Measurements from ENCODE around the gene RCL1. TPM values are rescaled to one million over a fixed set of nuclear protein-coding genes. Genes with fewer than 3 reads are reported as not detected.
"Not testable (repeated sequence)": the region's sequence is repeated elsewhere in the genome, so short reads cannot be mapped to it uniquely, and the experiment has no call there.

The RCL1 gene, protein sequence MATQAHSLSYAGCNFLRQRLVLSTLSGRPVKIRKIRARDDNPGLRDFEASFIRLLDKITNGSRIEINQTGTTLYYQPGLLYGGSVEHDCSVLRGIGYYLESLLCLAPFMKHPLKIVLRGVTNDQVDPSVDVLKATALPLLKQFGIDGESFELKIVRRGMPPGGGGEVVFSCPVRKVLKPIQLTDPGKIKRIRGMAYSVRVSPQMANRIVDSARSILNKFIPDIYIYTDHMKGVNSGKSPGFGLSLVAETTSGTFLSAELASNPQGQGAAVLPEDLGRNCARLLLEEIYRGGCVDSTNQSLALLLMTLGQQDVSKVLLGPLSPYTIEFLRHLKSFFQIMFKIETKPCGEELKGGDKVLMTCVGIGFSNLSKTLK
- total RNA-seq (2014; rRNA removed; shearing (Covaris generic)), result 21.2 and 27.4 TPM in 2 replicates

DNA sequence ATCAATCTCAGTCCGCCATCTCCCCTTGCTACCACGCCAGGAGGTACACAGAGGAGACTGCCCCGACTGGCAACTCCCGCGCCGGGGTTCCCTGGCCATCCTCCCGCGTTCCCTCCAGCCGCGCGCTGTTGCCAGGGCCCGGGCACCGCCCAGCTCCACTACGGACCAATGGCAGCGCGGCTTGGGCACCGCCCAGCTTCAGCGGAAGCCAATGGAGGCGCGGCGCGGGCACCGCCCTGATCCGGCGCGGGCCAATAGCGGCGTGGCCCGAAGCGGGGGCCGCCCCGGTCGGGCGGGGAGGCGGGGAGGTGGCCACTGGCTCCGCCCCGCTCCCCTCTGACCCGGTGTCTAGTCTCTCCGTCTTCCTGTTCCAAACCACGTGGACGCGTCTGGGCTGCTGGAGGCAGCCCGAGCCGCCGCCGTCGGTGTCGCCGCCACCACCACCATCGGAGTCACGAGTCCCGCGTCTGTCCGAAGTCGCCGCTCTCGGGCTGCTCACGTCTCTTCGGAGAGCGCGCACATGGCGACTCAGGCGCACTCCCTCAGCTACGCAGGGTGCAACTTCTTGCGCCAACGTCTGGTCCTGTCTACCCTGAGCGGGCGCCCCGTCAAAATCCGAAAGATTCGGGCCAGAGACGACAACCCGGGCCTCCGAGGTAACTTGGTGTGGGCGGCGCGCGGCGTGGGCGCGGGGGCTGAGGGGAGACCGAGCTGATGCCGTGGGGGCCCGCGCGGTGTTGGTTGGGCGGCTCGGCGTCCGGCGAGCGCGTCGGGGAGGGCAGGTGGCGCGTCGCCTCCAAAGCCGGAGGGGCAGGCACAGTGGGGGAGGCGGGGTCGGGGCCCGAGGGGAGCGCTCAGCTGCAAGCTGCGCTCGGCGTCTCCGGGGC lies at the start of gene RCL1:
RCL1 (plus strand) TSS at position 373 of the 887 bp plus-strand sequence; CDS start at position 521, 148 bp downstream.
- in situ Hi-C loops (cut with HindIII; ENCODE audit: low sequenced_read_pairs), result no loop called here
- peak; percentile 96 for DNase-seq (ENCODE audit: low spot score)

DNA sequence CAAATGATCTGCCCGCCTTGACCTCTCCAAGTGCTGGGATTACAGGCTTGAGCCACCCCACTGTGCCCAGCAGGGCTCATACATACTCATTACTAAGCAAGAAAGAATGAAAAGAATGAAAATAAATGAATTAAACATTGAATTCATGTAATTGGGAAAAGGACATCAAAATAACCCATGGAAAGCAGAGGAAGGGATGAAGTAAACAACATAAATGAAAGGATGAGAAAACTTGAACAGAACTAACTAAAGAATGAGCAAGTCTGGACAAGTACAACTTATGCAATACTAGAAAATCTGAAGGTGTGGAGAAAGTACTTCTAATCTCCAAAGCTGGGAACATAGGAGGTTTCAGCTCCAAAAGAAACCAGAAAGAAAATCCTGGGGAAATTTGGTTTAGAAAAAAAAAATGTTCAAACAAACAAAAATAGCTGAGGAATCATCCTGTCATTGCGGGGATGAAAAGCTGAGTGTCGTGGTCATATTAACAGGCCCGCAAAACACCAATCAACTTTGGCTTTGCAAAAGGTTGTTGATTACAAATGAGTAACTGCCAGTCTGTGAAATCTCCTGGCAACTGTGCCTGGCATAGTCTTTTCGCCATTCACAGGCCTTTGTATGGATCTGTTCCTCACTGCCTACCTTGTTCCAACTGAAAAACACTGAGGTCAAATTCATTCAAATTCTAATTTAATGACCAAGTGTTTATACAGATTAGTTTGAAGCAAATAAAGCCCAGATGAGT lies 49.4 kb upstream of the RCL1 start:
- DNase-seq (ENCODE audit: low spot score), result no peak
- in situ Hi-C loops (cut with HindIII; ENCODE audit: low sequenced_read_pairs), result no loop called here

DNA sequence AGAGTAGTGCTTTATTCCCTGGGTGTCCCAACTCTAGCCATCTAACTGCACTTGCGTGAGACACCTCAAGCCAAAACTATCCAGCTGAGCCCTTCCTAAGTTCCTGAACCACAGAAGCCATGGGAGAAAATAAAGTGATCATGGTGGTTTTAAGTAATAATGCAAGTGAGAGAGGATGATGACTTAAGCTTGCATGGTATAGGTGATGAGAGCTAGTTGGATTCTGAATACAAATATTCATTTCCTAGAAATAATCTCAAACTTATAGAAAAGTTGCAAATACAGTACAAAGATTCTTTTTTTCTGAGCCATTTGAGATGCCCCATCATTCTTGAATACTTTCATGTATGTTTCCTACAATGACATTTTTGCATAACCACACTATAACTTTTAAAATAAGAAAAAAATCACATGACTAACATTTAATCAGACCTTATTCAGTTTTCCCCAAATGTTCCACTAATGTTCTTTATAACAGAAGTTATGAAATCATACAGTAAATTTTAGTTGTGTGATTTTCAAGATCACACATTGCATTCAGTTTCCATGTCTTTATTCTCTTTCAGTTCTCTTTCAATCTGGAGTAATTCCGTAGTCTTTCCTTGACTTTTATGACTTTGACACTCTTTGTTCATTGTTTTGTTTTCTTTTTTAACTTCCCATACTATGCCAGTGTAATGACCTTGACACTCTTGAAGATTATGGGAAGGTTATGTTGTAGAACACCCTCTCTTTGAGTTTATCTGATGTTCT lies 46.3 kb upstream of the RCL1 start:
- no peak for DNase-seq (ENCODE audit: low spot score)
- in situ Hi-C loops (cut with HindIII; ENCODE audit: low sequenced_read_pairs), result no loop called here

DNA sequence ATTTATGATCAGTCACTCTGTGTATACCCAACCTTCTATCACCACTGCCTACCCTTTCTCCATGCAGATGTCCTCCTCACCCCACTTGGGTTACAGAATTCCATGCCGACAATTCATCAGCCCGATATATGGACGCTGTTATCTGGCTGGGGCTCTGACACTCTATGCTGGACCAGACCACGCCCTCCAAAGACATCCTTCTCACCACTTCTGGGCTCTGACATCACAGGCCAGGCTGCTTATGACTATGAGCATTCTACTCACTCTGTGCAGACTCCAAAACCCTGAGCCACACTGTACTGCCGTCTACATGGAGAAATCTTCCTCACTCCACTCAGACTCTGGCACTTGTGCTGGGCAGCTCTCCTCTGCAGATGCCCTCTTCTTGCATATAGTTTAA lies 44.1 kb upstream of the RCL1 start:
- DNase-seq (ENCODE audit: low spot score), result no peak
- in situ Hi-C loops (cut with HindIII; ENCODE audit: low sequenced_read_pairs), result no loop called here

DNA sequence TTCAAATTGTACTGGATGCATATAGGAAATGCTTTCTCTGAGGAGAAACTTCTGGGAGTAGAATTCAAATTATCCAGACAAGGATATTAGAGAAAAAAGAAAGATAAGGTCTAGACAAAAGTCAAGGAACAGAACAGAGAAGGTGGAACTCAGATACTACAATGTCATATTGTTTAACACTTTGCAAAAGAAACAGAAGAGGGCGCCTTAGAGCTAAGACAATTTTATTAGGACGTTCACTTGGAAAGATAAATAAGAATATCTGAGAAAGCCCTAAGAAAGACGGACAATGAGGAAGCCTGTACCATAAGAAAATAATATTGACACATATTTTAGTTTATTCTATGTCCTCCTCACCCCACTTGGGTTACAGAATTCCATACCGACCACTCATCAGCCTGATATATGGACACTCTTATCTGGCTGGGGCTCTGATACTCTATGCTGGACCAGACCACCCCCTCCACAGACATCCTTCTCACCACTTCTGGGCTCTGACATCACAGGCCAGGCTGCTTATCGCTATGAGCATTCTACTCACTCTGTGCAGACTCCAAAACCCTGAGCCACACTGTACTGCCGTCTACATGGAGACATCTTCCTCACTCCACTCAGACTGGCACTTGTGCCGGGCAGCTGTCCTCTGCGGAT lies 42.6 kb upstream of the RCL1 start:
- peak; percentile 65 for DNase-seq (ENCODE audit: low spot score)
- in situ Hi-C loops (cut with HindIII; ENCODE audit: low sequenced_read_pairs), result no loop called here

DNA sequence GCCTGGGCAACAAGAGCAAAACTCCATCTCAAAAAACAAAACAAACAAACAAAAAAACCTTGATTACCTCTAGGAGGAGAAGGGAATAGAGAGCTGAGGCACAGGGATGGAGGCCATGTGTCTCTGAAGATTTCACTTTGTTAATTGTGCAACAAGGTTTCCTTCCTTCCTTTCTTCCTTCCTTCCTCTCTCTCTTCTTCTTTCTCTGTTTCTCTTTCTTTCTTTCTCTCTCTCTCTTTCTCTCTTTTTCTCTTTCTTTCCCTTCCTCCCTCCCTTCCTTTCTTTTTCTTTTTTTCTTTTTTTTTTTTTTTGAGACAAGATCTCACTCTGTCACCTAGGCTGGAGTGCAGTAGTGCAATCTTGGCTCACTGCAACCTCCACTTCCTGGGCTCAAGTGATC lies 38.2 kb upstream of the RCL1 start:
- in situ Hi-C loops (cut with HindIII; ENCODE audit: low sequenced_read_pairs); DNase-seq (ENCODE audit: low spot score): not testable (repeated sequence)

DNA sequence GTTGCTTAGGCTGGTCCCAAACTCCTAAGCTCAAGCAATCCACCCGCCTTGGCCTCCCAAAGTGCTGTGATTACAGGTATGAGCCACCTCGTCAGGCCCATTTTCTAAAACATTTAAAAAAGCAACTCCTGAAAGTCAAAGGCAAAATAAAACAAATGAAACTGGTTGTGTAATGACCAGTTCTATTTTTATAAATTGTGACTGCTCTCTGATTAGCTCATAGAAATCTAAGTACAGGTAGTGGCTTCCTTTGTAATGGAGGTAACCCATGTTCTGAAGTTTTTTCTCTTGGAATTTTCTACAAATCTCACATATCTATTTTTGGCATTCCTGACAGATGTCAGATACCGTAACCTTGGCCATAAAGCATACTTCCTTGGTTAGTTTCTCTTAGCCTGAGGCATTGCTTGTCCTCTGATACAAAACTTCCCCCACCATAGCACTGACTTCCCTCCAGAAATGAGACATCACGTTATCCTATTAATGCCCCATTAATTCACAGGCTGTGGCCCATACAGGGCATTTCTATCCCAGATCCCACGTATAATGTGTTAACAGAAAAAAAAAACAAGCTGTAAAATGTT lies 37.6 kb upstream of the RCL1 start:
- in situ Hi-C loops (cut with HindIII; ENCODE audit: low sequenced_read_pairs), result no loop called here
- DNase-seq (ENCODE audit: low spot score), result no peak

DNA sequence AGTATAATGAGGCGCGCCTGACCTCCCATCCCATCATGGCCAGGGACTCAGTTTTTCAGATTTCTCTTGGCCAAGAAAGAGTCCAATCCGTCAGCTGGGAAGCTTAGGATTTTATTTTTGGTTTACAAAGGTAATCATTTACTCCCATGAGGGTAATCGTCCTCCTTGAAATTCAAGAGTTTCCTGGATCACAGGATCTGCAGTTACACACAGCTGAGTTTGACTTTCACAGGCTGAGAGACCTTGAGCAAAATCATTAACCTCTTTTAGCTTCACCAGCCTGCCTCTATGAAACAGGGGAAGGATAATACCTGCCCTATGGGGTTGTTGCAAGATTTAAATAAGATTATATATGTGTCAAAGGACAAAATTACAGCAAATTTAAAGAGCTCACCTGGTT lies 36.3 kb upstream of the RCL1 start:
- in situ Hi-C loops (cut with HindIII; ENCODE audit: low sequenced_read_pairs), result no loop called here
- DNase-seq (ENCODE audit: low spot score), result no peak

DNA sequence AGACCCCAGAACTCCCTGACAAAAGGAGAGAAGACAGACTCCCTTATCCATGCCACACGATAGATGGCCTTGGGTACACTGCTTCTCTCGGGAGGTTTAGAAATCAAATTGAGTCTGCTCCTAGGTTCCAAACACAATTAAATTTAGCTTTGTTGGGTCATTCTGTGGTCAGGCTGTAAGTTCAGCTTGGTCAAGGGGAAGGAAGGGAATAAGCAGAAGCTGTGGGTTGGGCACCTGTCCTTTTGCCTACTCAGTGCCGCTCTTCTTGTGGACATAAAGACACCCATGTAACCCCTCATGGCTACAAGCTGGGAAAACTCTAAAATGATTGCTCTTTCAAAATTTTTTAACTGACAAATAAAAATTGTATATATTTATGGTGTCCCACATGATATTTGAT lies 32.6 kb upstream of the RCL1 start:
- in situ Hi-C loops (cut with HindIII; ENCODE audit: low sequenced_read_pairs), result no loop called here
- no peak for DNase-seq (ENCODE audit: low spot score)

DNA sequence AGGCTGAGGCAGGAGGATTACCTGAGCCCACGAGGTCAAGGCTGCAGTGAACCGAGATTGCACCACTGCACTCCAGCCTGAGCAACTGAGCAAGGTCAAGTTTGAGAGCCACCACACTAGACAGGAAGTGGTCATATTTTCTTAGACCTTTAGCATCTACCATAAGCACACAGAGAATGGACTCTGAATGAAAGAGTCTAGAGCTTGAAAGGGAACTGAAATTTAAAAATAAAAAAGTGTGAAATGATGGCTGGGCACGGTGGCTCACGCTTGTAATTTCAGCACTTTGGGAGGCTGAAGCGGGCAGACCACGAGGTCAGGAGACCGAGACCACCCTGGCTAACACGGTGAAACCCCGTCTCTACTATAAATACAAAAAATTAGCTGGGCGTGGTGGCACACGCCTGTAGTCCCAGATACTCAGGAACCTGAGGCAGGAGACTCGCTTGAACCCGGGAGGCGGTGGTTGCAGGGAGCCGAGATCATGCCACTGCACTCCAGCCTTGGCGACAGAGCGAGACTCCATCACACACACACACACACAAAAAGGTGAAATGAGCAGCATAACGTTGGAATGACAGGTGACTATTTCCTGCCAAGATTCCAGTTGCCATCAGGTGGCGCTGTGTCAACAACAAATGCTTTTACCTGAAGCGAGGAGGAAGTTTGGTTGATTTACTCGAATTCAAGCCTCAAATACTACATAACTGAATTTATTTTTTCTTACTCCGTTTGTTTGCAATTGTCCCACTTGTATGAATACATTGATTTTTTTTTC lies 30.4 kb upstream of the RCL1 start:
- DNase-seq (ENCODE audit: low spot score), result peak; percentile 91
- in situ Hi-C loops (cut with HindIII; ENCODE audit: low sequenced_read_pairs), result no loop called here

DNA sequence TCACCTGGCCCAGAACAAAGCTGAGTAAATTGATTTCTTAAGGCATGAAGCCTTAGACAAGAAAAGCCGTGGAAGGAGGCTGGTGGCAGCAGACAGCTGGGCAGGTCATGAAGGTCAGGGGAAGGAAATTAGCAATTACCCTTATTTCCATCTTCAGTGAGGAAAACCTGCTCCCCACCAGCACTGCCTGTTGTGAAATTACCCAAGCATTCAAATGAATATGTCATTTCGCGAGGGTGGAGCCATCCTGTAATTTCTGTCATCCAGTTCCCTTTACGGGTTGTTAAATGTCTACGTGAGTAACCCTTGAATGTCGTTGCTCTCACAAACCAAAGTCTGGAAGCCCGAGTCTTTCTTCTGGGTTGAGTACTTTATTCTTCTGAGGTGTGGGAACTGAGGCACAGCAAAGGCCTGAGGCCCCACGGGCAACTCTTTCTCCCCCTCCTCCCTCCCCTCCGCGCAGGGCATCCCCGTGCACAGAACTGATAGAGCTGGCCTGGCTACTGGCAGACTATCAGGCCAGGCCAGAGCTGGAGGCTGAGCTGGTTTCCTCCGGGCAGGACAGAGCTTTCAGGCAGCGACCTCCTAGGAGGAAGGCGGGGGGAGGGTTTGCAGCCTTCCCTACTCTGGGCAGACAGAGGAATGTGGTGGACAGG lies 29.7 kb upstream of the RCL1 start:
- peak; percentile 50 for DNase-seq (ENCODE audit: low spot score)
- in situ Hi-C loops (cut with HindIII; ENCODE audit: low sequenced_read_pairs), result no loop called here

DNA sequence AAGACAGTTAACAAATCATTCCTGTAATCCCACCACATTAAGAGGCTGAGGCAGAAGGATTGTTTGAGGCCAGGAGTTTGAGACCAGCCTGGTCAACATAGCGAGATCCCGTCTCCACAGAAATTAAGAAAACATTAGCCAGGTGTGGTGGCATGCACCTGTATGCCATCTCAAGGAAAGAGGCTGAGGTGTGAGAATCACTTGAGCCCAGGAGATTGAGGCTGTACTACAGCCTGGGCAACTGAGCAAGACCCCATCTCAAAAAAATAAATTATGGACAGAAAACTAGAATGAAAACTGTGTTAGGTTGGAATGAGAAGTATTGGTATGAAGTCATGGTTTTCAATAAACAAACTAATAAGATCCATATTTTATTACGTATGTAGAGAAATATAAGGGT lies 28.7 kb upstream of the RCL1 start:
- no peak for DNase-seq (ENCODE audit: low spot score)
- in situ Hi-C loops (cut with HindIII; ENCODE audit: low sequenced_read_pairs), result no loop called here

DNA sequence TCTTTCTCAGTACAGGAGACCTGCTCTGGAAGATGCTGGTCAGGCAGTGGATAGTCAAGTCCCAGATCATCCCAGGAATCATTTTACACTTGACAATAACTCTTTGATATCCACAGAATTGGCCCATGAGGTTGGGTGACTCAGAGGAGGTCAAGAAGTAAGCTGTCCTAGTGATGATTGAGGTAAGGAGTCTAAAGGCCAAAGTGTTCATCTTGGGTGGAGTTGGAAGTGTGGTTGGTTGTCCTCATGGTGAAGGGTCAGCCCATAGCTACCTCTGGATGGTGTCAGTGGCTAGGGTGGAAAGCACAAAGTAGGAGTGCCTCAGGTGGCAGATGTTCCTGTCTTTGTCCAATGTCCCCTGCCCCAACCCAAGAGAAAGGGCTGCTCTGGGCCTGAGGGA lies 24.1 kb upstream of the RCL1 start:
- no peak for DNase-seq (ENCODE audit: low spot score)
- in situ Hi-C loops (cut with HindIII; ENCODE audit: low sequenced_read_pairs), result no loop called here

DNA sequence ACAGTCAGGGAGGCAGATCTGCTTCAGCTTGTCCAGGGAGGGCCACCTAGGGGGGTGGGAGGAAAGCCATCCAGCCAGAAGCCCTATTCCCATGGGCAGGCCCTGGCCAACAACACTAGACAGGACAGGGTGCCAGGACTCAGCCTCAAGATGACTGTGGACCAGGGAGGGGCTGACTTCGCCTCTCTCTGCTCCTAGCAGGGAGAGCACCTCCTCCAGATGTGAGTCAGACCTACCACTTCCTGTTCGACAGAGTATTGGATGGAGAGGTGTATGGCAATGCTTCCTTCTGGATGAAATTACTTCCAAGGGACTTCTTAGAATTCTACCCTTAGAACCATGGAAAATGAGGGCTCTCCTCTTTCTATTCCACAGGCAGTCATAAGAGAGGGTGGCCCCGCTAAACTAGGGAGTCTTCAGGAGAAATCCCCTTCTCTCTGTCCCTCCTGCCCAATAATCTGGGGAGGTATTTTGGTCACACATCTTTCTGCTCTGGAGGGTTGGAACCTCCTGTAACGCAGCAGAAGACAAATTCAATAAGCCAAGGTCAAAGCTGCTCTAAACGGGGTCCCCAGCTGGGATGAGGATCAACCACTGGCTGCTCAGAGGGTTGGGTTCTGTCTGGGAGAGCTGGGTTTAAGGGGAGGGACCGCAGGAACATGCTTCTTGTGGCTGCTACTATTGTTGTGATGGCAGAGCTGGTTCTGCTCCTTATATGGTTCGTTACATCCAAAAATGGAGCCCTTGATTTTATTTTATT lies 23.2 kb upstream of the RCL1 start:
- in situ Hi-C loops (cut with HindIII; ENCODE audit: low sequenced_read_pairs), result no loop called here
- no peak for DNase-seq (ENCODE audit: low spot score)

DNA sequence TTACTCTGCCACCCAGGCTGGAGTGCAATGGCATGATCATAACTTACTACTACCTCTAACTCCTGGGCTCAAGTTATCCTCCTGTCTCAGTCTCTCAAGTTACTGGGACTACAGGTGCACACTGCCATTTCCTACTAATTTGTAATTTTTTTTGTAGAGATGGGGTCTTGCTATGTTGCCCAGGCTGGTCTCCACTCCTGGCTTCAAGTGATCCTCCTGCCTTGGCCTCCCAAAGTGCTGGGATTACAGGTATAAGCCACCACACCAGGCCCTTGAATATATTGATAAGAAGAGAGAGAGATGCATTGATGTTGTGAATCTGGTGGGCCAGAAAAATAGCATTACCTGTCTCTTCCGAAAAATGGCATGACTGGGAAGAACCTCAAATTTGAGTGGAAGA lies 21.0 kb upstream of the RCL1 start:
- DNase-seq (ENCODE audit: low spot score), result no peak
- in situ Hi-C loops (cut with HindIII; ENCODE audit: low sequenced_read_pairs), result no loop called here

DNA sequence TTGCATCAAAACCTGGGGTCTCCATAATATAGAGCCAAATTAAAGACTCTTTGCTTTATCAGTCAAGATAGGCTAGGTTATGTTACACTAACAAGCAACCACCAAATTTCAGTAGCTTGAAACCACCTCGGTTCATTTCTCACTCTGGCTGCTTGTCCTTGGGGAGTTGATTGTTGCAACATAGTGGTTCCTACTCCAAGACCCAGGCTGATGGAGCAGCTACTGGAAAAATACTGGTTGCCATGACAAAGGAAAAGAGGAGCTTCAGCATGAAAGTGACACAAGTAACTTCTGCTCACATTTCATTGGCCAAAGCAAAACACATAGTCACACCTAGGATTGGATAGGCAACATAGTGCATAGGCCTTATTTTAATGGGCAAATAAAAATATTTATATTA lies 18.5 kb upstream of the RCL1 start:
- no peak for DNase-seq (ENCODE audit: low spot score)
- in situ Hi-C loops (cut with HindIII; ENCODE audit: low sequenced_read_pairs), result no loop called here
